K562 (cell line): ENCODE results near the gene PLCG2. TPM values are rescaled to one million over a fixed set of nuclear protein-coding genes. Genes with fewer than 3 reads are reported as not detected.
"Not testable (repeated sequence)": the region's sequence is repeated elsewhere in the genome, so short reads cannot be mapped to it uniquely, and the experiment has no call there.

Experiments used
- ATAC-seq: fragments of 200-7000 bp; cut with Tn5 transposase; 3 replicates; pipeline ENCODE4 v1.9.1; 2020; ENCODE audit warnings: moderate library complexity
- BruUV-seq: library from RNA; stranded (reverse); fragments of 400-500 nt; replicated peaks from 2 replicates; lab custom pipeline; 2021; lab: Mats Ljungman, UMichigan
- CTCF ChIA-PET: fragments of 300-600 bp; formaldehyde crosslinking; extraction: SDS; loops from one replicate; lab custom pipeline; 2021; ENCODE audit warnings: low intra/inter-chr PET ratio; lab: Yijun Ruan, JAX
- POLR2A ChIA-PET: fragments of 300-600, 350-650 bp; sonication (Branson Sonifier 250); formaldehyde crosslinking; extraction: SDS; loops from one replicate; lab custom pipeline; 2021; ENCODE audit warnings: antibody characterized with exemption, inconsistent platforms; lab: Yijun Ruan, JAX
- DNase-seq, 4 experiments: peaks; one replicate each; pipeline versions ENCODE4 v3.0.0 to v3.0.0-alpha.2; 2011 to 2018; ENCODE audit warnings: low spot score in 3 of 4, mixed read lengths in 3 of 4; ENCODE audit errors: extremely low read depth in 1 of 4
- FAIRE-seq: peaks from 2 replicates; lab custom pipeline; 2011; peaks lifted over from hg19 to GRCh38; lab: Jason Lieb, UNC
- H2AFZ ChIP-seq: 2 replicates; pipeline ENCODE4 v1.6.0; 2011; ENCODE audit warnings: low read depth, low read length, control low read depth, inconsistent platforms
- H3K27ac ChIP-seq: fragments of 200-600 bp; 3 replicates; pipeline ENCODE4 v1.8.0; 2011; ENCODE audit warnings: low read depth, mild to moderate bottlenecking, control low read depth, inconsistent platforms, low read length, moderate library complexity, mixed read lengths; ENCODE audit errors: extremely low read depth
- H3K27me3 ChIP-seq, 2 experiments: fragments of 300-600 bp in 1 of 2; 2 replicates in 1 of 2; 3 replicates in 1 of 2; pipeline versions ENCODE4 v1.6.0 to v1.8.0; 2011; ENCODE audit warnings: inconsistent platforms in 2 of 2, low read length in 2 of 2, mild to moderate bottlenecking in 1 of 2, mixed read lengths in 1 of 2, moderate library complexity in 1 of 2; ENCODE audit not compliant: control insufficient read depth in 2 of 2, insufficient read depth in 2 of 2
- H3K36me3 ChIP-seq: fragments of 300-600 bp; 3 replicates; pipeline ENCODE4 v1.8.0; 2011; ENCODE audit warnings: mild to moderate bottlenecking, low read length, inconsistent platforms; ENCODE audit not compliant: control insufficient read depth, insufficient read depth
- H3K4me1 ChIP-seq, 2 experiments: fragments of 200-600 bp in 1 of 2; replicated peaks in 1 of 2; 2 replicates in 1 of 2; 3 replicates in 1 of 2; pipeline versions ENCODE4 v1.5.1 to v1.8.0; 2011; ENCODE audit warnings: inconsistent platforms in 2 of 2, low read length in 2 of 2, mild to moderate bottlenecking in 1 of 2, mixed read lengths in 1 of 2, moderate library complexity in 1 of 2; ENCODE audit not compliant: control insufficient read depth in 2 of 2, insufficient read depth in 2 of 2
- H3K4me2 ChIP-seq: 2 replicates; pipeline ENCODE4 v1.6.1; 2011; ENCODE audit warnings: low read length, control low read depth, inconsistent platforms, mixed read lengths; ENCODE audit not compliant: insufficient read depth
- H3K4me3 ChIP-seq: fragments of 200-600 bp; sonication (generic), shearing (Covaris generic); 2 replicates; pipeline ENCODE4 v1.5.1; 2016; ENCODE audit warnings: control low read depth, inconsistent platforms
- H3K79me2 ChIP-seq: fragments of 200-600 bp; 3 replicates; pipeline ENCODE4 v1.8.0; 2011; ENCODE audit warnings: low read length, inconsistent platforms; ENCODE audit not compliant: control insufficient read depth, insufficient read depth
- H3K9ac ChIP-seq, 2 experiments: 2 replicates each; pipeline versions ENCODE4 v1.6.0 to v1.6.1; 2011; ENCODE audit warnings: low read depth in 2 of 2, low read length in 2 of 2, control low read depth in 1 of 2, inconsistent platforms in 1 of 2, mild to moderate bottlenecking in 1 of 2, mixed read lengths in 1 of 2; ENCODE audit not compliant: insufficient read depth in 1 of 2
- H3K9me1 ChIP-seq: one replicate; pipeline ENCODE4 v1.6.0; 2011; ENCODE audit warnings: inconsistent platforms, mild to moderate bottlenecking, low read length, moderate library complexity; ENCODE audit not compliant: control insufficient read depth, insufficient read depth
- H3K9me3 ChIP-seq: replicated peaks from 2 replicates; pipeline ENCODE4 v1.5.1; 2011; ENCODE audit warnings: low read depth, low read length, inconsistent platforms; ENCODE audit not compliant: control insufficient read depth, insufficient read depth
- H4K20me1 ChIP-seq: replicated peaks from 2 replicates; pipeline ENCODE4 v1.6.1; 2011; ENCODE audit warnings: low read length, inconsistent platforms, mixed read lengths; ENCODE audit not compliant: control insufficient read depth, insufficient read depth
- ARID3B ChIP-seq: fragments of 250-450 bp; sonication (Bioruptor Pico); IDR thresholded peaks from 2 replicates; pipeline ENCODE4 v1.4.0; 2020; ENCODE audit warnings: borderline replicate concordance
- CREB5 ChIP-seq: fragments of 250-450 bp; sonication (Bioruptor Pico); IDR thresholded peaks from 2 replicates; pipeline ENCODE4 v1.5.0; 2020; ENCODE audit warnings: mild to moderate bottlenecking
- DMBX1 ChIP-seq: fragments of 250-450 bp; sonication (Bioruptor Pico); IDR thresholded peaks from 2 replicates; pipeline ENCODE4 v1.8.0; 2022; ENCODE audit warnings: inconsistent platforms, mild to moderate bottlenecking, moderate library complexity, borderline replicate concordance
- E2F6 ChIP-seq, 2 experiments: IDR thresholded peaks; 2 replicates each; pipeline ENCODE4 v1.6.1; 2011; ENCODE audit warnings: borderline replicate concordance in 1 of 2, control low read depth in 1 of 2, low read depth in 1 of 2, low read length in 1 of 2, mild to moderate bottlenecking in 1 of 2, mixed read lengths in 1 of 2, moderate library complexity in 1 of 2; ENCODE audit not compliant: insufficient read depth in 1 of 2, insufficient read length in 1 of 2, poor library complexity in 1 of 2, severe bottlenecking in 1 of 2; ENCODE audit errors: extremely low read depth in 1 of 2
- JUNB ChIP-seq: fragments of 450-650 bp; formaldehyde crosslinking; conservative IDR thresholded peaks from 2 replicates; pipeline ENCODE4 v1.4.0; 2020; ENCODE audit warnings: mild to moderate bottlenecking
- NR1H2 ChIP-seq: sonication (generic); formaldehyde crosslinking; IDR thresholded peaks from 2 replicates; pipeline ENCODE4 v1.4.0; 2020; ENCODE audit warnings: mild to moderate bottlenecking, missing genetic modification reagents
- SNRNP70 ChIP-seq: fragments of 200-400 bp; formaldehyde crosslinking; optimal IDR thresholded peaks from 2 replicates; pipeline ENCODE3; 2017; ENCODE audit warnings: low read depth, low read length
- TGIF2 ChIP-seq: sonication (generic); formaldehyde crosslinking; IDR thresholded peaks from 2 replicates; pipeline ENCODE4 v1.8.1; 2022; ENCODE audit warnings: mild to moderate bottlenecking, missing genetic modification reagents, moderate library complexity
- ZNF311 ChIP-seq: fragments of 250-450 bp; sonication (Bioruptor Pico); IDR thresholded peaks from 2 replicates; pipeline ENCODE4 v1.4.0; 2020; ENCODE audit warnings: mild to moderate bottlenecking, moderate library complexity
- WGBS: fragments of 100-300 bp; shearing (Covaris generic); methylation state at CpG from one replicate; pipeline ENCODE4 v1.1.6; 2016; ENCODE audit warnings: low coverage, mixed read lengths; ENCODE audit not compliant: insufficient coverage; ENCODE audit errors: missing lambda C conversion rate; 5-methylcytosine and 5-hydroxymethylcytosine counted together
- in situ Hi-C: fragments of 300-500 bp; cut with MboI; formaldehyde crosslinking; loops from 4 replicates; pipeline ENCODE4 v1.15.0; 2018; ENCODE audit warnings: inconsistent platforms, mixed read lengths
- intact Hi-C: fragments of 100-400 bp; cut with micrococcal nuclease; formaldehyde crosslinking; loops from 2 replicates; pipeline ENCODE4 v1.14.2; 2022
- polyA plus RNA-seq, 8 experiments: library from polyadenylated mRNA; depleted of rRNA in 4 of 8; stranded (reverse) in 5 of 8; unstranded in 3 of 8; fragments of >200 nt; fragmentation: Nextera tagmentation in 2 of 8; fragmentation: Illumina TruSeq in 1 of 8; extraction: Ambion mirVana in 2 of 8; extraction: Trizol in 1 of 8; gene quantifications; 2 replicates each; pipeline versions ENCODE4 v1.2.1 to v1.2.3, GENCODE V29; 2011 to 2014; ENCODE audit warnings: inconsistent platforms in 1 of 8, missing spikeins in 1 of 8
- total RNA-seq, 7 experiments: library from RNA; depleted of rRNA in 6 of 7; stranded (reverse); fragments of >200 nt in 6 of 7; fragmentation: Illumina TruSeq in 2 of 7; extraction: Trizol in 2 of 7; gene quantifications; 2 replicates each; pipeline versions ENCODE4 v1.2.1 to v1.2.3, GENCODE V29; 2011 to 2021; ENCODE audit warnings: low replicate concordance in 1 of 7

Gene PLCG2
- total and polyA plus RNA-seq, 9 of the 15 experiments (the other 6 are each of a cell fraction or from before 2014, with no cell fraction given): 0.94 to 7.1 (median 3.1) TPM

GRCh38 chr16:81876273-81876900, 97.3 kb downstream of the PLCG2 start:
- no peak for TF ChIP-seq SNRNP70
- no peak for TF ChIP-seq JUNB
- TF ChIP-seq TGIF2: no peak
- TF ChIP-seq NR1H2 (CRISPR knock-in tag): no peak
- TF ChIP-seq CREB5: no peak
- no peak for TF ChIP-seq ZNF311 (CRISPR knock-in tag)
- no peak for TF ChIP-seq DMBX1 (CRISPR knock-in tag)
- no peak for TF ChIP-seq ARID3B
- peak in 1 of 2 experiments; percentile 52 for TF ChIP-seq E2F6 (IDR thresholded peaks at IDR 0.05; ENCODE audit: borderline replicate concordance in 1 of 2, extremely low read depth in 1 of 2, insufficient read depth in 1 of 2, insufficient read length in 1 of 2, low read depth in 1 of 2, low read length in 1 of 2, poor library complexity in 1 of 2, severe bottlenecking in 1 of 2)

GRCh38 chr16:81877490-81877889, 98.4 kb downstream of the PLCG2 start:
- H3K9ac ChIP-seq, H2AFZ ChIP-seq, H3K4me1 ChIP-seq, in situ Hi-C loops, CTCF ChIA-PET, H3K4me3 ChIP-seq, H3K27ac ChIP-seq, H3K4me2 ChIP-seq, POLR2A ChIA-PET, ATAC-seq, FAIRE-seq, H3K9me1 ChIP-seq, BruUV-seq, H3K9me3 ChIP-seq, DNase-seq, H4K20me1 ChIP-seq, H3K36me3 ChIP-seq, H3K79me2 ChIP-seq: not testable (repeated sequence)
- WGBS: 12% methylated on average over 12 of the region's 12 CpGs
- intact Hi-C loops: loop anchor here (10.0 kb wide), 2 partner anchors 473 to 513 kb away; no protein-coding TSS in a partner anchor
- H3K27me3 ChIP-seq: peaks cover 24 to 58% of the 10 kb centered on the region in 2 experiments

More at GRCh38 chr16:81876273-81876900, 97.3 kb downstream of the PLCG2 start:
- no peaks in the 10 kb centered on the region for H3K9me1 ChIP-seq
- CTCF ChIA-PET: no interaction called here
- H3K9me3 ChIP-seq: no peaks in the 10 kb centered on the region
- H3K4me1 ChIP-seq: 0 out of 5 replicates have a peak, but pooled peaks cover 0 to 5% of the 10 kb centered on the region in 2 experiments
- no peak overlapping the region for H3K9ac ChIP-seq
- no peak overlapping the region for H3K4me2 ChIP-seq
- no peak overlapping the region for H3K4me3 ChIP-seq
- DNase-seq (no peak), ATAC-seq (no peak), FAIRE-seq (no peak)
- H4K20me1 ChIP-seq: no peaks in the 10 kb centered on the region
- no peaks in the 10 kb centered on the region for H3K79me2 ChIP-seq
- no peaks in the 10 kb centered on the region for H3K36me3 ChIP-seq
- H3K27me3 ChIP-seq: peaks cover 24 to 57% of the 10 kb centered on the region in 2 experiments
- in situ Hi-C loops (no loop called here), intact Hi-C loops (loop anchor here (10.0 kb wide), 2 partner anchors 472 to 512 kb away; no protein-coding TSS in a partner anchor)
- H3K27ac ChIP-seq: no peak overlapping the region
- BruUV-seq: no TSS peak
- 10% methylated on average over 10 of the region's 10 CpGs for WGBS
- H2AFZ ChIP-seq: no peak overlapping the region
- POLR2A ChIA-PET: interaction anchor here (0.6 to 1.5 kb wide), 3 partner anchors 13 to 1696 kb away, joined by 3 read pairs; no protein-coding TSS in a partner anchor
